Measurements from ENCODE around the gene USPL1.

Gene USPL1

DNA sequence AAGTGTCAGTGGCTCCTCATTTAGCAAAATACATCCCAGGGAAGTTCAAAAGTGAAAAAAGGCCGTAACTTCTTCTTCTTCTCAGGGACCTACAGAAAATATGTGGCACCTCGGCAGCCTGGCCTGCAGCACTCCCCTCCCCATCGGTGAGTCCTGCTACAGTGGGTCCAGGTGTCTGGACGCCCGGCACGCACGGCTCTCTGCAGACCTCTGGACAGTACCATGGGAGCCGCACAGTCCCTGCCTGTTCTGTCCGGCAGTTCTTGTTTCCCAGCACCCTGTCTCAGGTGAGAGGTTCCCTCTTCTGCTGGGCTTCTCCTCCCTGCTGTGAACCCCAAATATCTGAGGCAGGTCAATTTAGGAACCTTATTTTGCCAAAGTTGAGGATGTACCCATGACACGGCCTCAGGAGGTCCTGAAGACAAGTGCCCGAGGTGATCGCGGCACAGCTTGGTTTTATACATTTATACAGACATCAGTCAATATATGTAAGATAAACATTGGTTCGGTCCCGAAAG is 80.8 kb downstream of the USPL1 start:
- no peak for DNase-seq

DNA sequence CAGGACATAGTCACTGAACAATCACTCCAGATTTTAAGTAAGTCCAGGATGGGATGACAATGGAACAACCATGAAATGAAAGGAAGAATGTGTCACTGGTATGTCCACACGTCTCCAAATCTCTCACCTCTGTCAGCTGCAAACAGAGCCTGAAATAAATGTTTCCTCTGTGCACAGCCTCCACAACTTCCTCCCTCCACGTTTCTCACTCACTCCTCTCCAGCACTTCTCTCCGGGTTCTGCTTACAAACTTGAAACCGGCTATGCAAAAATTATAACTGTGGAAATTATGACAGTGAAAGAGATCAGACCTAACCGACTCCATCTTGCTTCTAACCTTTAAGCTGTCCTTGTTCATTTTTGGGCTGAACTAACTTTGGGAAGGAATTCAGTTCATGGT is 82.6 kb downstream of the USPL1 start:
- no peak for DNase-seq

DNA sequence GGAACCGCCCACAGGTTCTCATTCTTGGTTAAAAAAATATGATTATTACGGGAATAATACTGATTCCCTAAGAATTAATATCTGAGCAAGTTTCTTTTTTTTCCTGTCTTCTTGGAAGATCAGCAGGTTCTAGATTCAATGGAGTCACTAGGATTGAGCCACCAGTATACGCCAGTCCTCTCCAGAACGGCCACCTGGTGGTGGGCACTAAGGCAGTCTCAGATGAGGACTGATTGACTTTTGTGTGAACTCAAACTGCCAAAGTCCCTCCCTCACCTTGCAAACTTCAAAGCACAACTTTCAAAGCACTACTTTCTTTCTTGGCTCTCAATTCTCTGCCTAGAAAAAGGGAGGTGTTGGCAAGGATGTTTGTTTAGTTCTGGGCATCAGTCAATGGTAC is 84.3 kb downstream of the USPL1 start:
- DNase-seq: no peak

DNA sequence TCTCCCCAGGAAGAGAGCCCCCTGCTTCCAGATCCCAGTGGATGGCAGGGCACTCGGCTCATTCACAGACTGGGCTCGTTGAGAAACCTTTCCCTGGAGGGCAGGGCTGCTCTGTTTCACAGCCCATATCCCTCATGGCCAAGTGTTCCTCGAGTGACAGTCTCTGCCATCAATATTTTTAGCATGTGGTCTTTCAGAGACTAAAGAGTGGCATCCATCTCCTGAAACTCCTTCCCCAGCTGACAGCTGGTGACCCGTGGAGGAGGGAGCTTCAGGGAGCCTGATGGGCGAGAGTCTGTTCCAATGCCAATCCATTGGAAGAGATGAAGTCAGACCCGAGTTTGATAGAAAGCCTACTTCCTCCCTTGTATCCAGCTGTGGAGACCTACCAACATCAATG is 86.9 kb downstream of the USPL1 start:
- no peak for DNase-seq

DNA sequence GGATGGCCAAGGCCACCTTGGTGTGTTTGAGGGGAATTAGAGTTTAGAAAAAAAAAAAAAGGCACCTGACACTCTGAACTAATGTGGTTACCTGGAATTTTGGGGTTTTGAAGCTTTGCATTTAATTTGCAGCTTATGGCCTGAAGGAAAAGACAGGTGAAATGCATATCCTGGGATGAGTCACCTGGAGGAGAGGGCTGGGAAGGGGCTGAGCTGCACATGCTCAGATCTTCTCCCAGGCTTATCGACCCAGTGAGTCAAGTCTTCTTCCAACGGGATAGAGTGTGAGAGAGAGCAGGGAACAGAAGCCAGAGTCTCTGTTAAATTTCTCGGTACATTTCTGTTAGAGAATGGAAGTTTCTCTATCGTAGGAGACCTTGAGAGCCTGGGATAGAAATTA is 88.0 kb downstream of the USPL1 start:
- no peak for DNase-seq

DNA sequence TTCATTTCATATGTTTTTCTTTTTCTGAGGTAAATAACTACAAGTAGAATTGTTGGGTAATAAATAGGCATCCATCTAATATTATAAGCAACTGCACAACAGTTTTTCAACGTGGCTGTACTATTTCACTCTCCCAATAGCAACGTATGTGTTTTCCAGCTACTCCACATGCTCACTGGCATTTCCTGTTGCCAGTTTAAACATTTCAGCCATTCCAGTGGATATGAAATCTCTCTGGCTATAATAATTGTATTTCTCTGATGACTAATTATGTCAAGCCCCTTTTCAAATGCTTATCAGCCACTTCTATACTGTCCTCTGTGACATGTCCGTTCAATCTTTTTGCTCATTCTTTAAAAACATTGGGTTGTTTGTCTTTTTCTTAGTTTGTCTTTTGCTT is 90.8 kb downstream of the USPL1 start:
- no peak for DNase-seq

Data from activated naive CD4-positive, alpha-beta T cell treated with Interleukin-2 at 50 U/mL for 16 hours (primary cell).